Activated CD4-positive, alpha-beta T cell treated with anti-CD3 and anti-CD28 coated beads for 24 hours (primary cell): ENCODE data around the gene FOXN1.

Source experiments
- DNase-seq, 2 donors: peaks; one replicate each; pipeline ENCODE4 v3.0.0-alpha.2; 2020; ENCODE audit warnings: low read depth in 2 of 2

Gene FOXN1

GRCh38 chr17:28547096-28547622 lies 41.0 kb downstream of the FOXN1 start:
- no peak for DNase-seq

GRCh38 chr17:28547623-28548416 lies 41.7 kb downstream of the FOXN1 start:
- peak; percentile 52 to 69 for DNase-seq

- no peak for DNase-seq
Measured at GRCh38 chr17:28548417-28549130, 42.4 kb downstream of the FOXN1 start.

GRCh38 chr17:28549236-28550132 lies 43.3 kb downstream of the FOXN1 start:
- DNase-seq = peak in 1 of 2 donors; percentile 23

- DNase-seq = no peak
Measured at GRCh38 chr17:28550858-28551257, 44.7 kb downstream of the FOXN1 start.

GRCh38 chr17:28551421-28552175 lies 45.5 kb downstream of the FOXN1 start:
- no peak for DNase-seq

GRCh38 chr17:28552176-28552999 lies 46.2 kb downstream of the FOXN1 start, which contains the start of gene UNC119:
Gene UNC119 (minus strand): TSS chr17:28552624. CDS start chr17:28552557, 67 bp downstream.
- peak; percentile 65 to 68 for DNase-seq

- DNase-seq = no peak
Measured at GRCh38 chr17:28553000-28553505, 46.9 kb downstream of the FOXN1 start.

GRCh38 chr17:28554565-28554964 lies 48.4 kb downstream of the FOXN1 start:
- DNase-seq = no peak

GRCh38 chr17:28555022-28555421 lies 48.9 kb downstream of the FOXN1 start:
- no peak for DNase-seq

- DNase-seq = no peak
Measured at GRCh38 chr17:28563475-28563874, 57.3 kb downstream of the FOXN1 start.

- DNase-seq = no peak
Measured at GRCh38 chr17:28567604-28568003, 61.5 kb downstream of the FOXN1 start.

- no peak for DNase-seq
Measured at GRCh38 chr17:28569446-28569845, 63.3 kb downstream of the FOXN1 start.

- no peak for DNase-seq
Measured at GRCh38 chr17:28570716-28571360, 64.7 kb downstream of the FOXN1 start.

GRCh38 chr17:28571361-28572122 lies 65.4 kb downstream of the FOXN1 start, which contains the start of gene PIGS:
Gene PIGS (minus strand): TSS chr17:28571524. CDS start chr17:28571496, 28 bp downstream.
- DNase-seq = peak; percentile 89 to 93

GRCh38 chr17:28572259-28573039 lies 66.3 kb downstream of the FOXN1 start:
- DNase-seq = no peak

GRCh38 chr17:28573040-28573380 lies 66.9 kb downstream of the FOXN1 start:
- no peak for DNase-seq

GRCh38 chr17:28573521-28573920 lies 67.4 kb downstream of the FOXN1 start:
- no peak for DNase-seq
